Measurements from ENCODE around the gene MSMP.
A peak's percentile ranks its signal among the peaks of the same experiment; 100 is the strongest.

MSMP gene

GRCh38 chr9:35771534-35771933, 17.5 kb upstream of the MSMP start:
- no peak overlapping the region for H3K4me3 ChIP-seq (replicated peaks in 1 of 2; ENCODE audit: low read depth in 2 of 2, low read length in 2 of 2)
- TF ChIP-seq CTCF (IDR thresholded peaks at IDR 0.05; ENCODE audit: low read depth, low read length), result no peak
- DNase-seq (ENCODE audit: low read depth in 2 of 2), result peak; percentile 63 to 66

DNA sequence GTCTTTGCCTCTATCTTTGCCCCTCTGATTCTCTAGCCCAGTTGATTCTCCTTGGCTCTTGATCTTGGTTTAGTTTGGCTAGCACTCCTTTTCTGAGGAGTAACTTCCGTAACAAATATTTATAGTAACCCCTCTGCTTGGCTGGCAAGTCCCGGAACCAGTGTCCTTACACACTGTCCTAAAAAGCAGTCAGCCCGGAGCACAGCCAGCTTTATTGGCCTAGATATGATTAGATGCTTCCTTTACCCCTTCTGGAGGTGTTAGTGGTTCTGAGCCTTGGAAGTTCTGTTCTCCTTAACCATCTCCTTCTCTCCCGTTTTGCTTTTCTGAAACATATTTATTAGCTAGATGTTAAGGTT, 17.0 kb upstream of the MSMP start:
- TF ChIP-seq CTCF (IDR thresholded peaks at IDR 0.05; ENCODE audit: low read depth, low read length), result no peak
- DNase-seq (ENCODE audit: low read depth in 2 of 2), result no peak
- H3K4me3 ChIP-seq (replicated peaks in 1 of 2; ENCODE audit: low read depth in 2 of 2, low read length in 2 of 2), result no peak overlapping the region

DNA sequence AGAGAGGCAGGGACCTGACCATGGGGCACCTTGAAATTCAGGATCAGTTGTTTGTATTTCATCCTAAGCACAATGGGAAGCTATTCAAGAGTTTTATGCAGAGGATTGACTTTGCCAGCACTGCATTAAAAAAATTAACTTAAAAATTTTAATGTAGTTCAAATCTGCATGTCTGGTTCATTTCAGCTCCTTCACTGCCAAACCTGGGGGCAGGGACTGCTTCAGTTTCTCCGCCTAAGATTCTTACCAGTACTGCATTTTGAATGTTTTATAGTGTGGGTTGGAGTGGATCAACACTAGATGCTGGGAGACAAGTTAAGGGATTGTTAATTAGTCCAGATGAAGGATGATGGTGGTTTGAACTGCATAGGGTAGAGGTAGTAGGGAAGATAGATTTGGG, 15.7 kb upstream of the MSMP start:
- no peak for DNase-seq (ENCODE audit: low read depth in 2 of 2)
- H3K4me3 ChIP-seq (replicated peaks in 1 of 2; ENCODE audit: low read depth in 2 of 2, low read length in 2 of 2), result no peak overlapping the region
- TF ChIP-seq CTCF (IDR thresholded peaks at IDR 0.05; ENCODE audit: low read depth, low read length), result no peak

GRCh38 chr9:35767458-35767857, 13.4 kb upstream of the MSMP start:
- DNase-seq (ENCODE audit: low read depth in 2 of 2), result no peak
- no peak for TF ChIP-seq CTCF (IDR thresholded peaks at IDR 0.05; ENCODE audit: low read depth, low read length)
- H3K4me3 ChIP-seq (replicated peaks in 1 of 2; ENCODE audit: low read depth in 2 of 2, low read length in 2 of 2), result no peak overlapping the region

DNA sequence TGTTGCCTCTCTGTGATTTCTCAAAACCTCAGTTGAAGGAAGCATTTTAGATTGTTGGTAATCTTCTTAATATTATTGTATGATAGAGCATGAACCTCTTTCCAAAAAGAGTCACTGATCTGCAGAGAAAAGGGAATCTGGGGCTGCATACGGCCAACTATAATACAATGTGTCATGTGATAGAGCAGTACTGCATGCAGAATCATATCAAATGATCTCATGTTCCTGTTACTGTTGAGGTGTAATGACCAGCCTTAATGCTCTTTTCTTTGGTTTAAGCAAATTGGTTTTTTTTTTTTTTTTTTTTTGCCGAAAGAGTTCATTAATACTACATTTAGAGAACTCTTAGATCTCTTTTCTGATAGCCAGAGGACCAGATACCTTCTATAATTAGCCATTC, 12.9 kb upstream of the MSMP start:
- DNase-seq (ENCODE audit: low read depth in 2 of 2), result no peak
- TF ChIP-seq CTCF (IDR thresholded peaks at IDR 0.05; ENCODE audit: low read depth, low read length), result no peak
- no peak overlapping the region for H3K4me3 ChIP-seq (replicated peaks in 1 of 2; ENCODE audit: low read depth in 2 of 2, low read length in 2 of 2)

DNA sequence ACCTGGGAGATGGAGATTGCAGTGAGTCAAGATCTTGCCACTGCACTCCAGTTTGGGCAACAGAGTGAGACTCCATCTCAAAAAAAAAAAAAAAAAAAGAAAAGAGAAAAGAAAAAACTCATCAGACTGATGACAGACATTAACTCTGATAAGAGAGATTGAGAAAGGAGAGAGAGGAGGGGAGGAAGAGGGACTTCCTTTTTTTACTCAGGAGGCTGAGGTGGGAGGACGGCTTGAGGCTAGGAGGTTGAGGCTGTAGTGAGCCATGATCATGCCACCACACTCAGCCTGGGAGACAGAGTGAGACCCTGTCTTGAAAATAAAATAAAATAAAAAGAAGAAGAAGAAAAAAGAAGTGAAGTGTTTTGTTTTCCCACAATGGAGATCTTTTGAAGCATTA, 9.7 kb upstream of the MSMP start:
- no peak for DNase-seq (ENCODE audit: low read depth in 2 of 2)
- no peak for TF ChIP-seq CTCF (IDR thresholded peaks at IDR 0.05; ENCODE audit: low read depth, low read length)
- H3K4me3 ChIP-seq (replicated peaks in 1 of 2; ENCODE audit: low read depth in 2 of 2, low read length in 2 of 2), result no peak overlapping the region

DNA sequence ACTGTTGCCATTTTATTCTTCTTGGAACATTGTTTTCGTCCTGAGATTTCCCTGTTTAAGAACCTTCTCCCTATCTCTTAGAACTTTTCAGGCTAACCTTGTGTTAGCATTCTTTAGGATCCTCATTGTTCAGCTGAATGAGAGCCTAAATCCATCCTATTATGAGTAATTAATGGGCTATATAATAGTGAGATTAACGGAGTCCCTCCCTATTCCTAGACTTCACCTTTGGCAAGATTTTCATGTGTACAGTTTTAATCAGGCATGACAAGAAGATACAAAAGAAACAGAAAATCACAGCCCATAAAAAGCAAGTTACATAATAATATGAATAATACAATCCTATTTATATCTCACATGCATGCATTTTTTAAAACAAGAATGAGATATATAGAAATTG, 9.1 kb upstream of the MSMP start:
- no peak overlapping the region for H3K4me3 ChIP-seq (replicated peaks in 1 of 2; ENCODE audit: low read depth in 2 of 2, low read length in 2 of 2)
- no peak for DNase-seq (ENCODE audit: low read depth in 2 of 2)
- TF ChIP-seq CTCF (IDR thresholded peaks at IDR 0.05; ENCODE audit: low read depth, low read length), result no peak
